ENCODE data around the gene RPP25L.

GRCh38 chr9:34589636-34590380, 22.1 kb downstream of the RPP25L start, which contains the start of gene CNTFR:
- TF ChIP-seq EZH2phosphoT487 (IDR thresholded peaks at IDR 0.05; ENCODE audit: borderline replicate concordance, low read length): no peak
- TF ChIP-seq EZH2 (IDR thresholded peaks at IDR 0.05; ENCODE audit: low read length, unreplicated experiment): no peak
- TF ChIP-seq, protein P1, sequence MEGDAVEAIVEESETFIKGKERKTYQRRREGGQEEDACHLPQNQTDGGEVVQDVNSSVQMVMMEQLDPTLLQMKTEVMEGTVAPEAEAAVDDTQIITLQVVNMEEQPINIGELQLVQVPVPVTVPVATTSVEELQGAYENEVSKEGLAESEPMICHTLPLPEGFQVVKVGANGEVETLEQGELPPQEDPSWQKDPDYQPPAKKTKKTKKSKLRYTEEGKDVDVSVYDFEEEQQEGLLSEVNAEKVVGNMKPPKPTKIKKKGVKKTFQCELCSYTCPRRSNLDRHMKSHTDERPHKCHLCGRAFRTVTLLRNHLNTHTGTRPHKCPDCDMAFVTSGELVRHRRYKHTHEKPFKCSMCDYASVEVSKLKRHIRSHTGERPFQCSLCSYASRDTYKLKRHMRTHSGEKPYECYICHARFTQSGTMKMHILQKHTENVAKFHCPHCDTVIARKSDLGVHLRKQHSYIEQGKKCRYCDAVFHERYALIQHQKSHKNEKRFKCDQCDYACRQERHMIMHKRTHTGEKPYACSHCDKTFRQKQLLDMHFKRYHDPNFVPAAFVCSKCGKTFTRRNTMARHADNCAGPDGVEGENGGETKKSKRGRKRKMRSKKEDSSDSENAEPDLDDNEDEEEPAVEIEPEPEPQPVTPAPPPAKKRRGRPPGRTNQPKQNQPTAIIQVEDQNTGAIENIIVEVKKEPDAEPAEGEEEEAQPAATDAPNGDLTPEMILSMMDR (conservative IDR thresholded peaks at IDR 0.05; ENCODE audit: low read depth, low read length): no peak
